Activated CD8-positive, alpha-beta memory T cell treated with anti-CD3 and anti-CD28 coated beads, Interleukin-2, amount 10 ng/mL, durations not matched to agents 7 days and 5 days (primary cell): ENCODE results near the gene ECHDC3. TPM values are rescaled to one million over a fixed set of nuclear protein-coding genes. Genes with fewer than 3 reads are reported as not detected.

ENCODE experiments used
- ATAC-seq: fragments of 150-1000 bp; cut with Tn5 transposase; one replicate; pipeline ENCODE4 v1.10.0; 2021; ENCODE audit warnings: moderate library complexity
- CTCF ChIA-PET: fragments of 350-600 bp; sonication (Branson Sonifier 250); formaldehyde crosslinking; loops from one replicate; lab custom pipeline; 2021; ENCODE audit warnings: antibody characterized with exemption; lab: Charles Lee
- DNase-seq: peaks from one replicate; pipeline ENCODE4 v3.0.0-alpha.2; 2020
- H3K27ac Mint-ChIP-seq: one replicate; pipeline ENCODE4 v1.8.0; 2021; ENCODE audit warnings: mild to moderate bottlenecking, mixed read lengths
- H3K27me3 Mint-ChIP-seq: one replicate; pipeline ENCODE4 v1.8.0; 2021; ENCODE audit warnings: mixed read lengths
- H3K36me3 Mint-ChIP-seq: one replicate; pipeline ENCODE4 v1.8.0; 2021; ENCODE audit warnings: mild to moderate bottlenecking, mixed read lengths
- H3K4me1 Mint-ChIP-seq: one replicate; pipeline ENCODE4 v1.8.0; 2021; ENCODE audit warnings: mixed read lengths
- H3K4me3 Mint-ChIP-seq: one replicate; pipeline ENCODE4 v1.8.0; 2021; ENCODE audit warnings: mild to moderate bottlenecking, moderate library complexity, mixed read lengths
- H3K9me3 Mint-ChIP-seq: one replicate; pipeline ENCODE4 v1.8.0; 2022; ENCODE audit warnings: low read depth, mixed read lengths
- total RNA-seq, 2 experiments: library from RNA; stranded (reverse); gene quantifications; one replicate each; pipeline ENCODE4 v1.2.3, GENCODE V29; 2021

Gene ECHDC3
- total RNA-seq, 2 experiments from 2014 or later: 0.16 TPM; not detected in 1

GRCh38 chr10:11760151-11760550, 18.0 kb downstream of the ECHDC3 start:
- ATAC-seq: no peak
- DNase-seq: no peak
- CTCF ChIA-PET: interaction anchor here (1.0 to 5.0 kb wide), 2 partner anchors 9 to 247 kb away, joined by 3 to 69 read pairs; no protein-coding TSS in a partner anchor
- no peaks in the 10 kb centered on the region for H3K9me3 Mint-ChIP-seq
- no peak overlapping the region for H3K27ac Mint-ChIP-seq
- no peaks in the 10 kb centered on the region for H3K36me3 Mint-ChIP-seq
- H3K27me3 Mint-ChIP-seq: peaks cover 7% of the 10 kb centered on the region
- H3K4me3 Mint-ChIP-seq: no peak overlapping the region
- no peaks in the 10 kb centered on the region for H3K4me1 Mint-ChIP-seq

DNA sequence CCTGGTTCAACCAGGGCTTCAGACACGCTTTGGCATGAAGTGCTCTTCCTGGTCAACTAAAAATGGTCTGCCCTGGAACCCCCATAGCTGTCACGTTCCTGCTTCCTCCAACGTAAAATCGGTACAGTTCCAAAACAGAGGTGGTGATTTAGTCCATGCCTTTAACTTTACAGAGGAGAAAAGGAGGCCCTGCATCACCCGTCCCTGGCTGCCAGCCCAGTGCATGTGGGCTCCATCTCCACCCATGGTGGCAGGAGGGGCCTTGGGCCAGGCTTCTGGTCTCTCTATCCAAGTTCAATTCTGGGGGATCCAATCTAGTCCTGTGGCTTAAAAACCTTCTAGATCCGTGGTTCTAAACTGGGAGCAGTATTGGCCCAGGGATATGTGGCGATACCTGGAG, 18.7 kb downstream of the ECHDC3 start:
- H3K27ac Mint-ChIP-seq: no peak overlapping the region
- ATAC-seq: no peak

DNA sequence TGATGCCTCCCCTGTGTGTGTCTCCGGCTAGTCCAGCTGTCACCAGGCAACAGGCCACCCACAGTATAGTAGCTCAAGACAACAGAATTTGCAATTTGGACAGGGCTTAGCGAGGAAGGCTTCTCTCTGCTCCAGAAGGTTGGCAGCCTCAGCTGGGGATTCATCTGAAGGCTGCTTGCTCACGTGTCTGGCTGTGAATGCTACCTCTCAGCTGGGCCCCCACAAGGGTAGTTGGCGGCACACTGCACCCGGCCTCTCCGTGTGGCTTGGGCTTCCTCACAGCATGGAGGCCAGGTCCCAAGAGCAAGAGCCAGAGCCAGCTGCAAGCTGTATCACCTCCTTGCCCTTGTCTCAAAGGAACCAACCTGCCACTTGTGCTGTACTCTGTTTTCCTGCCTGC, 19.2 kb downstream of the ECHDC3 start:
- DNase-seq (no peak), ATAC-seq (no peak)
- Mint-ChIP-seq H3K4me1 (no peaks in the 10 kb centered on the region), H3K36me3 (no peaks in the 10 kb centered on the region), H3K4me3 (no peak overlapping the region), H3K9me3 (no peaks in the 10 kb centered on the region), H3K27me3 (peaks cover 5% of the 10 kb centered on the region), H3K27ac (no peak overlapping the region)
- CTCF ChIA-PET: no interaction called here

More for the DNA sequence above, 18.7 kb downstream of the ECHDC3 start:
- CTCF ChIA-PET: interaction anchor here (1.0 to 5.0 kb wide), 2 partner anchors 9 to 247 kb away, joined by 3 to 69 read pairs; no protein-coding TSS in a partner anchor
- Mint-ChIP-seq H3K4me1 (no peaks in the 10 kb centered on the region), H3K36me3 (no peaks in the 10 kb centered on the region), H3K4me3 (no peak overlapping the region), H3K9me3 (no peaks in the 10 kb centered on the region), H3K27me3 (peaks cover 3% of the 10 kb centered on the region)
- no peak for DNase-seq

DNA sequence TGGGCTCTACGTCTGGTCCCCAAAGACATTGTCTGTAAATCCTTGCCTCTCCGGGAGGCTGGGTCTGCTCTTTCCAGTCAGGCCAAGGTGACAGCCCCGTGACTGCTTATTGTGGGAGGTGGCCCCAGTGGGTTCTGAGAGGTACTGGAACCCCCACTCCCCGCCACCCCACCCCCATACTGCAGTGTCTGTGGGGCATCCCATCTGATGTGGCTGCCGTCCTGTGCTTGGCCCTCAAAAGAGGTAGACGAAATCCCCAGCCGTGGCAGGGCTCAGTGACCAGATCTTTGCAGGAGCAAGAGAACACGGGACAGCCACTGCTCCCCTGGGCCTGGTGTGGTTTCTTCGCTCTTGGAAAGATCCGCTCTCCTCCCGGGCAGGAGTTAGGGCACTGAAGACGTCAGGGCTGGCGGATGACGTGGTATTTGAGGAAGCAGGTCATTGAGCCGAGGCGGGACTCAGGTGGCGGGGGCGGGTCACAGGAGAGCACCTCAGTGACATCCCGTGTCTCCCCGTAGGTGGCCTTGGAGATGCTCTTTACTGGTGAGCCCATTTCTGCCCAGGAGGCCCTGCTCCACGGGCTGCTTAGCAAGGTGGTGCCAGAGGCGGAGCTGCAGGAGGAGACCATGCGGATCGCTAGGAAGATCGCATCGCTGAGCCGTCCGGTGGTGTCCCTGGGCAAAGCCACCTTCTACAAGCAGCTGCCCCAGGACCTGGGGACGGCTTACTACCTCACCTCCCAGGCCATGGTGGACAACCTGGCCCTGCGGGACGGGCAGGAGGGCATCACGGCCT, 20.7 kb downstream of the ECHDC3 start:
- Mint-ChIP-seq H3K27ac (no peak overlapping the region), H3K27me3 (peaks cover 5% of the 10 kb centered on the region), H3K36me3 (no peaks in the 10 kb centered on the region), H3K4me3 (no peak overlapping the region), H3K9me3 (no peaks in the 10 kb centered on the region), H3K4me1 (no peaks in the 10 kb centered on the region)
- CTCF ChIA-PET: interaction anchor here (0.6 kb wide), 1 partner anchor 248 kb away, joined by 4 read pairs; no protein-coding TSS in a partner anchor
- no peak for DNase-seq
- no peak for ATAC-seq

DNA sequence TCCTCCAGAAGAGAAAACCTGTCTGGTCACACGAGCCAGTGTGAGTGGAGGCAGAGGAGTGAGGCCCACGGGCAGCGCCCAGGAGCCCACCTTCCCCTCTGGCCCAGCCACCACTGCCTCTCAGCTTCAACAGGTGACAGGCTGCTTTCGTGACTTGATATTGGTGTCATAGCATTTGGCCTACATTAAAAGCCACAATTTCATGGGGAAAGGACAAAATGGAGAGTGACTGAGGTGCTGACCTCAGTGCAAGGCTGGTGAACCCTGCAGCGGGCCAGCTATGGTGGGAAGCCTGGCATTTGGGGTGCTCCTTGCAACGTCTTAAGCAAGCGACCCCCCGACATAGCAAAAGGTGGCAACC, 21.3 kb downstream of the ECHDC3 start:
- H3K36me3 Mint-ChIP-seq: no peaks in the 10 kb centered on the region
- no peaks in the 10 kb centered on the region for H3K9me3 Mint-ChIP-seq
- H3K27ac Mint-ChIP-seq: no peak overlapping the region
- peaks cover 5% of the 10 kb centered on the region for H3K27me3 Mint-ChIP-seq
- no peak for DNase-seq
- ATAC-seq: no peak
- H3K4me3 Mint-ChIP-seq: no peak overlapping the region
- H3K4me1 Mint-ChIP-seq: no peaks in the 10 kb centered on the region
- CTCF ChIA-PET: interaction anchor here (0.6 kb wide), 1 partner anchor 248 kb away, joined by 4 read pairs; no protein-coding TSS in a partner anchor

DNA sequence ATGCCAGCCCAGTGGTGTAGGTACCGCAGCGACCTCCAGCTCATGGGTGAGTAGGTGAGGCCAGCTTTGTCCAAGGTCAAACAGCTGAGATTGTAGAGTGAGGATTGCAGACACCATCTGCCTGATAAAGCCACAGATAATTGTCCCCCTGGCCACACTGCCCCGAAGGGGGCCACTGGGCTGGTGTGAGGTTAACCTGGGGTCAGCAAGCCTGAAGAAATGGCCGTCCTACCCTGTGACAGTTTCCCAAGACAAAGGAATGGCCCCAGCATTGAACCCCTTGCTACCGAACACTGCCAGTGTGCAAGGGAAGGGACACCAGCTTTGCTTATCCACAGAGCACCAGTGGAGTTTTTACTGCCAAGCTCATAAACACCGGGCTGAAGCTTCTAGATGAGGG, 23.0 kb downstream of the ECHDC3 start:
- no peak for DNase-seq
- CTCF ChIA-PET: interaction anchor here (1.8 kb wide), 1 partner anchor 18 kb away, joined by 6 read pairs; no protein-coding TSS in a partner anchor
- no peak overlapping the region for H3K27ac Mint-ChIP-seq
- peaks cover 5% of the 10 kb centered on the region for H3K27me3 Mint-ChIP-seq
- no peak for ATAC-seq
- H3K4me1 Mint-ChIP-seq: no peaks in the 10 kb centered on the region
- H3K36me3 Mint-ChIP-seq: no peaks in the 10 kb centered on the region
- H3K9me3 Mint-ChIP-seq: no peaks in the 10 kb centered on the region
- no peak overlapping the region for H3K4me3 Mint-ChIP-seq

DNA sequence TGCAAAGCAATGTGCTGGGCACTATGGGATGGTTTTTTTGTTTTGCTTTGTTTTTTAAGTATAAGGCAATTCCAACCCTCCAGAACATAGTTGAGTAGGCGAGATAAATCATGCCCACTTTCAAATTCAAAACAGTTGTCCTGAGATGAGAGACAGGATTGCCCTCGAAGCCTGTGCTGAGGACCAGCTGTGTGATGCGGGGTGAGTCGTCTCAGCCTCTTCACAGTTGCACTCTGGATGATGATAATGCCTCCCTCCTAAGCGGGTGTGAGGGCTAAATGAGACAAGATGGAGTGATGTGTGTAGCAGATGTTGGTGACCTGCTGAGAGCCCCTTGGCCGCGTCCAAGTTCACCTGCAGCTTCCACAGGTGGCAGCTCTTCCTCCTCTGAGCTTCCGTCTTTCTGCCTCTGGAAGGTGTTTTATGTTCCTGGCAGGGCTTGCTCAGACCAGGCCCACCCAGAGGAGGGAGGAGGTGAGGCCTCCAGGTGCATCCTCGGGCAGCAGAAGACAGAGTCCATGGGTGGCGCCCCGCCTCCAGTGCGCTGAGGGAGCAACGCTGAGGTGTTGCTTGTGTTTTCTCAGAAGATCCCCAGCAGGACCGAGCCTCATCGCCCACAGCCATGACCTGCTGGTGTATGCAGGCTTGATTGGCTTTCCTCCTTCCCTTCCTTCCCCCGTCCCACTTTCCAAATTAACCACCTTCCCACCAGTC, 30.6 kb downstream of the ECHDC3 start:
- H3K4me1 Mint-ChIP-seq: no peaks in the 10 kb centered on the region

GRCh38 chr10:11773761-11774441, 31.7 kb downstream of the ECHDC3 start:
- no peak overlapping the region for H3K4me3 Mint-ChIP-seq
- peaks cover 18% of the 10 kb centered on the region for H3K27me3 Mint-ChIP-seq
- H3K27ac Mint-ChIP-seq: no peak overlapping the region
- CTCF ChIA-PET: no interaction called here
- no peaks in the 10 kb centered on the region for H3K9me3 Mint-ChIP-seq
- H3K36me3 Mint-ChIP-seq: no peaks in the 10 kb centered on the region
- DNase-seq: no peak
- ATAC-seq: no peak
- no peaks in the 10 kb centered on the region for H3K4me1 Mint-ChIP-seq

More for the DNA sequence above, 30.6 kb downstream of the ECHDC3 start:
- CTCF ChIA-PET: no interaction called here
- H3K27ac Mint-ChIP-seq: no peak overlapping the region
- no peak overlapping the region for H3K4me3 Mint-ChIP-seq
- ATAC-seq (no peak), DNase-seq (no peak)
- H3K36me3 Mint-ChIP-seq: no peaks in the 10 kb centered on the region
- peaks cover 18% of the 10 kb centered on the region for H3K27me3 Mint-ChIP-seq
- H3K9me3 Mint-ChIP-seq: no peaks in the 10 kb centered on the region

GRCh38 chr10:11775412-11775811, 33.2 kb downstream of the ECHDC3 start:
- DNase-seq (no peak), ATAC-seq (no peak)
- no peaks in the 10 kb centered on the region for H3K36me3 Mint-ChIP-seq
- no peaks in the 10 kb centered on the region for H3K9me3 Mint-ChIP-seq
- CTCF ChIA-PET: no interaction called here
- no peak overlapping the region for H3K4me3 Mint-ChIP-seq
- H3K27ac Mint-ChIP-seq: no peak overlapping the region
- H3K4me1 Mint-ChIP-seq: no peaks in the 10 kb centered on the region
- H3K27me3 Mint-ChIP-seq: peaks cover 18% of the 10 kb centered on the region

DNA sequence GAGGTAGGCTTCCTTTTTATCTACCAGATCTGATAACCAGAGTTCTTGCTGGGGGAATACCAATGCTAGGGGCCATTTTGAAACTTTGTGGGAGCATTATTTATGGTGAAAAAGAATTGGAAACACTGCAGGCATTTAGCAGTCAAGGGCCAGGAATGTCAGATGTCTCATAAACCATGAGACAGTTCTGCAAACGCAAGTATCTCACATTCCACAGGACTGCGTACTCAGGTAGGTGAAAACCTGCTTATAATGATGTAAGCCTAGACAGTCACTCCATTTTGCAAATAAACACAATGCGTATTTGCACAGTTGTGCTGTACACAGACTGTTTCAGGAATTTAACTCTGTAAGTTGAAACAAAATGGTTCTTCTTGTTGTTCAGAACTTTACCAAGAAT, 33.9 kb downstream of the ECHDC3 start:
- CTCF ChIA-PET: no interaction called here
- ATAC-seq (no peak), DNase-seq (no peak)
- Mint-ChIP-seq H3K27ac (no peak overlapping the region), H3K4me3 (no peak overlapping the region), H3K36me3 (no peaks in the 10 kb centered on the region), H3K4me1 (no peaks in the 10 kb centered on the region), H3K27me3 (peaks cover 15% of the 10 kb centered on the region), H3K9me3 (no peaks in the 10 kb centered on the region)

DNA sequence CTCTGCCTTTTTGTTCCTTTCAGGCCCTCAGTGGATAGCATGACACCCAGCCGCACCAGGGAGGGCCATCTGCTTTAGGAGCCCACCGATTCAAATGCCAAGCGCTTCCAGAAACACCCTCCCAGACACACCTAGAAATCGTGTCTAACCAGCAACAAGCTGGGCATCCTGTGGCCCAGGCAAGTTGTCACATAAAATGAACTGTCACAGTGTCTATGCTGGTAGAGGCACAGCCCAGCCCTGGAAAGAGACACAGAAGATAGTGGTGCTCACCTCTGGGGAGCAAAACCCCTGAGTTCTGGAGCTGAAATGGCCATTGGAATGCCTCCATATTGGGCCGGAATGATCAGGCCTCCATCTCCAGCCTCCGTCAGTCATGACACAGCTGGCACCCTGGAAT, 38.9 kb downstream of the ECHDC3 start:
- no peak overlapping the region for H3K4me3 Mint-ChIP-seq
- no peak overlapping the region for H3K27ac Mint-ChIP-seq
- H3K36me3 Mint-ChIP-seq: no peaks in the 10 kb centered on the region
- peaks cover 30% of the 10 kb centered on the region for H3K27me3 Mint-ChIP-seq
- no peaks in the 10 kb centered on the region for H3K9me3 Mint-ChIP-seq
- ATAC-seq (no peak), DNase-seq (no peak)
- CTCF ChIA-PET: interaction anchor here (2.3 to 3.3 kb wide), 2 partner anchors 195 to 205 kb away, joined by 4 to 25 read pairs; no protein-coding TSS in a partner anchor
- peaks cover 4% of the 10 kb centered on the region for H3K4me1 Mint-ChIP-seq

DNA sequence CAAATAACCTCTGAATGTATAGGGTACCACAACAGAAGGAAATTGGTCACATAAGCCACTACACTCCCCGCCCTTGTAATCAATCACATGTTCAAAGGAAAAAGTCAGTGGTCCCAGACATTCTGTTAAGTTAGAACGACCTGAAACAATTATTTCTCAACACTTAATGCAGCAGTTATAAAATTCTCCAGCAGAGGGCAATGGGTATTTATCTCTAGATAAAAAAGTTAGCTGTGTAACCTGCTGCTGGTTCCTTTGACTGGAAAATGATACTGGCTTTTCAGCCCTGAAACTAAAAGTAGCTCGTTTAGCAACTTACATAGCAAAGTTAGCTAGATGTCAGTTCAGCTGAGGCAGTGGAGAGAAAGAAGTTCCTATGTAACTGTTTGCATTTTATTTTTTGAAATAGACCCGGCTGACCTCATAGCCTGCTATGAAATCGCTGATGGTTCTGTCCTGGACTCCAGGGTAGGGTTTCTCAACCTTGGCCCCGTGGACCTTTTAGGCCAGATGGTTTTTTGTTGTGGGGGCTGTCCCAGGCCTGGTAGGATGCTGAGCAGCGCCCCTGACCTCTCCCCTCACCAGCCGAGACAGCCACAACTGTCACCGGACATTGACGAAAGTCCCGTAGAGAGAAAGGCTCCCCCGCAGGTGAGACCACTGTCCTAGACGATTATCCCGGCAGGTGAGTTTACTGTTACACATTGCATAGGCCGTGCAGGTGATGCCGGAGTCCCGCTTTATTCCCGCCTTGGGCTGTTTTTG, 40.8 kb downstream of the ECHDC3 start:
- H3K36me3 Mint-ChIP-seq: no peaks in the 10 kb centered on the region
- ATAC-seq: peak; percentile 60
- H3K4me3 Mint-ChIP-seq: no peak overlapping the region
- H3K27ac Mint-ChIP-seq: no peak overlapping the region
- H3K9me3 Mint-ChIP-seq: no peaks in the 10 kb centered on the region
- no peak for DNase-seq
- CTCF ChIA-PET: interaction anchor here (0.7 to 3.3 kb wide), 18 partner anchors 9 to 347 kb away, joined by 3 to 25 read pairs (median 3); no protein-coding TSS in a partner anchor
- peaks cover 27% of the 10 kb centered on the region for H3K27me3 Mint-ChIP-seq
- H3K4me1 Mint-ChIP-seq: peaks cover 4% of the 10 kb centered on the region

DNA sequence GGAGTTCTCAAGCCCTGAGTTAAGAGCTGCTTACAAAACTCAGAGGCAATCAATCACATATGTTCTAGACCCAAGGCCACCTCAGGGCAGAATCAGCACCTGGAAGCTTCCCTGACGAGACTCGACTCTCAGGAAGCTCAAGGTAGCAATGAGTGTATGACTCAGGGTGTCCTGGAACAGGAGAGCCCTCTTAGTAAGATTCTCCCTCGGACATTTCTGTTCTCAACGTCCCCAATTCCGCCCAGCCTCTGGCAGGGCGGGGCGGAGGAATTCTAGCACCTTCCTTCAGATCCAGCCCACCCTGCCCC, 41.3 kb downstream of the ECHDC3 start:
- Mint-ChIP-seq H3K36me3 (no peaks in the 10 kb centered on the region), H3K4me3 (no peak overlapping the region), H3K27ac (no peak overlapping the region), H3K9me3 (no peaks in the 10 kb centered on the region), H3K27me3 (peaks cover 27% of the 10 kb centered on the region), H3K4me1 (peaks cover 4% of the 10 kb centered on the region)
- ATAC-seq: no peak
- CTCF ChIA-PET: interaction anchor here (0.7 to 3.3 kb wide), 11 partner anchors 16 to 347 kb away, joined by 3 to 25 read pairs (median 4); no protein-coding TSS in a partner anchor
- DNase-seq: no peak
